H1 (cell line): ENCODE results near the gene SAA2. TPM values are rescaled to one million over a fixed set of nuclear protein-coding genes. Genes with fewer than 3 reads are reported as not detected.

Source experiments
- CTCF ChIA-PET: fragments of 300-600 bp; sonication (Branson Sonifier 250); formaldehyde crosslinking; loops from one replicate; lab custom pipeline; 2021; ENCODE audit not compliant: partially characterized antibody; lab: Charles Lee
- POLR2A ChIA-PET: fragments of 300-600 bp; sonication (Branson Sonifier 250); formaldehyde crosslinking; loops from one replicate; lab custom pipeline; 2021; ENCODE audit warnings: inconsistent platforms; ENCODE audit not compliant: partially characterized antibody; lab: Charles Lee
- DNase-seq, 2 experiments: peaks; one replicate each; pipeline versions ENCODE4 v3.0.0 to v3.0.0-alpha.2; 2010 to 2022; ENCODE audit warnings: low spot score in 2 of 2, low read depth in 1 of 2, mixed read lengths in 1 of 2
- FAIRE-seq: peaks from 2 replicates; lab custom pipeline; 2011; peaks lifted over from hg19 to GRCh38; lab: Jason Lieb, UNC
- H2AFZ ChIP-seq: 2 replicates; pipeline ENCODE4 v1.8.1; 2012; ENCODE audit warnings: low read length, inconsistent platforms
- H2AK5ac ChIP-seq: 2 replicates; pipeline ENCODE4 v1.6.1; 2013; ENCODE audit warnings: low read depth, low read length
- H2BK120ac ChIP-seq: replicated peaks from 2 replicates; pipeline ENCODE3; 2013; ENCODE audit warnings: low read depth, low read length, inconsistent platforms
- H2BK12ac ChIP-seq: 2 replicates; pipeline ENCODE4 v1.6.1; 2013; ENCODE audit warnings: low read depth, low read length
- H2BK15ac ChIP-seq: 2 replicates; pipeline ENCODE4 v1.6.1; 2013; ENCODE audit warnings: low read length
- H2BK20ac ChIP-seq: 2 replicates; pipeline ENCODE4 v1.6.1; 2013; ENCODE audit warnings: low read length
- H2BK5ac ChIP-seq: 2 replicates; pipeline ENCODE4 v1.6.1; 2013; ENCODE audit warnings: low read depth, low read length
- H3K14ac ChIP-seq: 2 replicates; pipeline ENCODE4 v1.6.1; 2013; ENCODE audit warnings: inconsistent platforms; ENCODE audit not compliant: insufficient read length
- H3K18ac ChIP-seq: 2 replicates; pipeline ENCODE4 v1.6.1; 2013; ENCODE audit warnings: low read length; ENCODE audit errors: extremely low read depth
- H3K23ac ChIP-seq: 2 replicates; pipeline ENCODE4 v1.6.1; 2013; ENCODE audit warnings: inconsistent platforms; ENCODE audit not compliant: insufficient read length
- H3K23me2 ChIP-seq: 2 replicates; pipeline ENCODE4 v1.6.1; 2013; ENCODE audit warnings: low read depth, low read length
- H3K27ac ChIP-seq: 2 replicates; pipeline ENCODE4 v1.6.1; 2011; ENCODE audit warnings: low read depth, low read length, inconsistent platforms
- H3K27me3 ChIP-seq, 4 experiments: replicated peaks in 1 of 4; 1 replicate in 1 of 4; 2 replicates in 3 of 4; pipeline versions ENCODE4 v1.6.1 to v1.8.1; 2011 to 2013; ENCODE audit warnings: low read length in 3 of 4, mild to moderate bottlenecking in 3 of 4, inconsistent platforms in 2 of 4, mixed read lengths in 2 of 4, moderate library complexity in 1 of 4; ENCODE audit not compliant: control insufficient read depth in 3 of 4, insufficient read depth in 3 of 4; ENCODE audit errors: extremely low read depth in 1 of 4
- H3K36me3 ChIP-seq, 4 experiments: 2 replicates each; pipeline versions ENCODE4 v1.6.1 to v1.8.1; 2011 to 2013; ENCODE audit warnings: mild to moderate bottlenecking in 4 of 4, low read length in 3 of 4, moderate library complexity in 2 of 4, control low read depth in 1 of 4, inconsistent platforms in 1 of 4; ENCODE audit not compliant: insufficient read depth in 4 of 4, control insufficient read depth in 2 of 4
- H3K4ac ChIP-seq: replicated peaks from 2 replicates; pipeline ENCODE3; 2013; ENCODE audit warnings: low read length, low read depth, mixed read lengths, inconsistent platforms; ENCODE audit not compliant: insufficient read length
- H3K4me1 ChIP-seq, 4 experiments: replicated peaks in 1 of 4; 1 replicate in 1 of 4; 2 replicates in 3 of 4; pipeline versions ENCODE4 v1.6.1 to v1.8.1; 2011 to 2013; ENCODE audit warnings: low read length in 3 of 4, inconsistent platforms in 2 of 4, mixed read lengths in 1 of 4; ENCODE audit not compliant: insufficient read depth in 4 of 4, control insufficient read depth in 3 of 4
- H3K4me2 ChIP-seq, 2 experiments: 2 replicates each; pipeline versions ENCODE4 v1.6.1 to v1.8.1; 2011 to 2013; ENCODE audit warnings: low read depth in 2 of 2, low read length in 2 of 2, control low read depth in 1 of 2, inconsistent platforms in 1 of 2, mild to moderate bottlenecking in 1 of 2; ENCODE audit not compliant: insufficient read depth in 1 of 2
- H3K4me3 ChIP-seq, 4 experiments: fragments of 200-600, 300-600 bp in 1 of 4; sonication (generic), shearing (Covaris generic), sonication (Bioruptor Twin) in 1 of 4; 2 replicates each; pipeline versions ENCODE4 v1.5.1 to v1.8.1; 2011 to 2016; ENCODE audit warnings: low read length in 4 of 4, low read depth in 3 of 4, control low read depth in 2 of 4, inconsistent platforms in 2 of 4, mild to moderate bottlenecking in 2 of 4, mixed read lengths in 1 of 4, moderate library complexity in 1 of 4; ENCODE audit not compliant: insufficient read depth in 2 of 4; ENCODE audit errors: extremely low read depth in 1 of 4
- H3K56ac ChIP-seq: replicated peaks from 2 replicates; pipeline ENCODE3; 2013; ENCODE audit warnings: low read depth, mild to moderate bottlenecking, mixed read lengths, low read length, inconsistent platforms; ENCODE audit not compliant: insufficient read length
- H3K79me1 ChIP-seq: 2 replicates; pipeline ENCODE4 v1.6.1; 2013; ENCODE audit warnings: low read depth, low read length, control low read depth
- H3K79me2 ChIP-seq, 2 experiments: 2 replicates each; pipeline versions ENCODE4 v1.6.1 to v1.8.1; 2012 to 2013; ENCODE audit warnings: low read length in 2 of 2, mild to moderate bottlenecking in 2 of 2, inconsistent platforms in 1 of 2; ENCODE audit not compliant: insufficient read depth in 2 of 2, control insufficient read depth in 1 of 2
- H3K9ac ChIP-seq, 4 experiments: replicated peaks in 1 of 4; 1 replicate in 1 of 4; 2 replicates in 3 of 4; pipeline versions ENCODE4 v1.6.1 to v1.8.1; 2011 to 2013; ENCODE audit warnings: low read depth in 3 of 4, low read length in 3 of 4, control low read depth in 2 of 4, mild to moderate bottlenecking in 2 of 4, moderate library complexity in 2 of 4, inconsistent platforms in 1 of 4; ENCODE audit errors: extremely low read depth in 1 of 4
- H3K9me3 ChIP-seq, 2 experiments: 2 replicates each; pipeline versions ENCODE4 v1.6.1 to v1.8.1; 2012 to 2013; ENCODE audit warnings: mild to moderate bottlenecking in 2 of 2, moderate library complexity in 2 of 2, control low read depth in 1 of 2, inconsistent platforms in 1 of 2, low read depth in 1 of 2, low read length in 1 of 2, mixed read lengths in 1 of 2; ENCODE audit not compliant: insufficient read depth in 2 of 2
- H4K20me1 ChIP-seq, 2 experiments: replicated peaks in 1 of 2; 2 replicates each; pipeline versions ENCODE3 to v1.8.1; 2011 to 2013; ENCODE audit warnings: inconsistent platforms in 2 of 2, low read length in 2 of 2, mild to moderate bottlenecking in 1 of 2; ENCODE audit not compliant: insufficient read depth in 2 of 2, control insufficient read depth in 1 of 2
- H4K5ac ChIP-seq: 2 replicates; pipeline ENCODE4 v1.6.1; 2013; ENCODE audit warnings: low read length, low read depth, mixed read lengths, inconsistent platforms; ENCODE audit not compliant: insufficient read length
- H4K8ac ChIP-seq: 2 replicates; pipeline ENCODE4 v1.8.0; 2013; ENCODE audit warnings: mild to moderate bottlenecking, moderate library complexity, low read length, inconsistent platforms; ENCODE audit not compliant: insufficient read depth; ENCODE audit errors: extremely low read depth
- H4K91ac ChIP-seq: replicated peaks from 2 replicates; pipeline ENCODE3; 2013; ENCODE audit warnings: low read length, mixed read lengths, inconsistent platforms; ENCODE audit not compliant: insufficient read length
- BACH1 ChIP-seq: IDR thresholded peaks from 2 replicates; pipeline ENCODE4 v1.6.1; 2012; ENCODE audit warnings: low read length, improper control_type of control experiment
- EZH2 ChIP-seq: fragments of 200-600 bp; sonication (generic); IDR thresholded peaks from 2 replicates; pipeline ENCODE4 v1.7.1; 2012; ENCODE audit warnings: low read depth, mild to moderate bottlenecking, moderate library complexity, low read length, inconsistent platforms; ENCODE audit not compliant: severe bottlenecking
- FOSL1 ChIP-seq: IDR thresholded peaks from 2 replicates; pipeline ENCODE4 v1.6.1; 2011; ENCODE audit warnings: mild to moderate bottlenecking, low read depth, low read length, moderate library complexity; ENCODE audit not compliant: insufficient read depth
- HDAC2 ChIP-seq, 2 experiments: fragments of 300-600 bp in 1 of 2; sonication (generic) in 1 of 2; IDR thresholded peaks; 2 replicates each; pipeline ENCODE4 v1.6.1; 2011 to 2012; ENCODE audit warnings: low read depth in 2 of 2, low read length in 2 of 2, mild to moderate bottlenecking in 2 of 2, moderate library complexity in 2 of 2, borderline replicate concordance in 1 of 2, inconsistent platforms in 1 of 2
- JUN ChIP-seq: IDR thresholded peaks from 2 replicates; pipeline ENCODE4 v1.6.1; 2011; ENCODE audit warnings: low read depth, mild to moderate bottlenecking, improper control_type of control experiment, low read length
- JUND ChIP-seq: IDR thresholded peaks from 2 replicates; pipeline ENCODE4 v1.6.1; 2011; ENCODE audit warnings: mild to moderate bottlenecking, improper control_type of control experiment, low read length
- PHF8 ChIP-seq: fragments of 200-600 bp; sonication (generic); conservative IDR thresholded peaks from 2 replicates; pipeline ENCODE4 v1.7.1; 2012; ENCODE audit warnings: low read depth, mild to moderate bottlenecking, inconsistent platforms, low read length, moderate library complexity
- POU5F1 ChIP-seq: IDR thresholded peaks from 2 replicates; pipeline ENCODE4 v1.6.1; 2011; ENCODE audit warnings: low read depth, mild to moderate bottlenecking, low read length, moderate library complexity
- SAP30 ChIP-seq: fragments of 300-600 bp; sonication (generic); IDR thresholded peaks from 2 replicates; pipeline ENCODE4 v1.7.1; 2012; ENCODE audit warnings: low read length, moderate library complexity, mild to moderate bottlenecking, inconsistent platforms; ENCODE audit not compliant: insufficient read depth, insufficient replicate concordance
- WGBS, 2 experiments: shearing (Covaris generic) in 1 of 2; methylation state at CpG; one replicate each; pipeline versions ENCODE4 v1.1.6 to v1.1.7; 2013 to 2015; ENCODE audit warnings: low lambda C conversion rate in 2 of 2, mixed read lengths in 2 of 2, inconsistent platforms in 1 of 2, low coverage in 1 of 2, missing lambda C conversion rate in 1 of 2; ENCODE audit not compliant: insufficient replicate concordance in 2 of 2, insufficient coverage in 1 of 2, insufficient read length in 1 of 2; ENCODE audit errors: extremely low coverage in 1 of 2, missing lambda C conversion rate in 1 of 2; 5-methylcytosine and 5-hydroxymethylcytosine counted together
- polyA plus RNA-seq, 7 experiments: library from polyadenylated mRNA; depleted of rRNA in 3 of 7; stranded (reverse) in 5 of 7; unstranded in 2 of 7; fragments of >200 nt in 5 of 7; fragments of 200-250 nt in 2 of 7; gene quantifications; 1 replicate in 5 of 7; 2 replicates in 1 of 7; 4 replicates in 1 of 7; pipeline versions ENCODE4 v1.2.1 to v1.2.3, GENCODE V29; 2011 to 2013; ENCODE audit warnings: missing spikeins in 2 of 7, mixed read lengths in 2 of 7
- total RNA-seq: library from RNA; stranded (reverse); fragmentation: NEBNext Ultra II Directional; extraction: Animal tissue kit (Norgen Biotek cat#: 25700); gene quantifications from 2 replicates; pipeline ENCODE4 v1.2.1, GENCODE V29; 2021
- TF ChIP-seq, protein P1 (sequence below): IDR thresholded peaks from 2 replicates; pipeline ENCODE4 v1.6.1; 2012; ENCODE audit warnings: inconsistent platforms
- TF ChIP-seq, protein P2 (sequence below): IDR thresholded peaks from 2 replicates; pipeline ENCODE4 v1.6.1; 2012; ENCODE audit warnings: inconsistent platforms

Gene SAA2
- total and polyA plus RNA-seq, 2 of the 8 experiments (the other 6 are each of a cell fraction or from before 2014, with no cell fraction given), result not detected

DNA sequence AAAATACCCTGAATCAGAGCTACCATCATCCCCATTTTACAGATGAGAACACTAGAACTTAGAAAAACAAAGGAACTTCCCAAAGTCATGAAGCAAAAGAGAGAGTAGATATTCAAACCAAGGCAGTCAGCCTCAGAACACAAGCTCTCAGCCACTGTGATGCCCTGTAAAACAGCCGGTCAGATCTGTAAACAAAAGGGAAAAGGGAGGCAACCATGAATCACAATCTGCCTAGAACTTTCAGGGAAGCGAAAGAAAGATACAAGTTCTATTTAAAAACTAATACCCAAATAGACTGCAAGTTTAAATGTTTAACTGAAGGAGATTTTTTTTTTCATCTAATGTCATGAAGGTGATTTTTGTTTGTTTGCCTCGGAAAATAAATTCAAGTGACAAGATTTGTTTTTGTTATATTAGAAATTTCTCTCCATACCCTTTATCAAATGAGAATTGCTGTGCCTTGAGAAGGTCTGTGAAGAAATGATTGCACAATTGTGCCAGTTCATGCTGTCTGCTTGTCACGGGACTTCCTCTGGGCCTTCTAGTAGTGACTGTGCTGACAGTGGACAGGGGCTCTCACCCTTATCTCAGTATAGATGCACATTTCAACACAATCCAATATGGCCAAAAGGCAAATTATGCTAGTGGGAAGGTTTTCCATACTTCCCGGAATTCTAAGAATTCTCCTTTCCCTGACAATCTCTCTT, 29.2 kb upstream of the SAA2 start:
- no peak for DNase-seq
- Histone ChIP-seq H2AK5ac (no peak overlapping the region), H3K23me2 (no peaks in the 10 kb centered on the region), H3K4me1 (no peaks in the 10 kb centered on the region; a peak in 1 of 7 replicates), H2AFZ (no peak overlapping the region), H3K4me3 (no peak overlapping the region), H3K79me1 (no peaks in the 10 kb centered on the region), H4K8ac (no peak overlapping the region), H4K5ac (no peak overlapping the region), H2BK12ac (no peak overlapping the region), H3K4ac (no peak overlapping the region), H3K27me3 (no peaks in the 10 kb centered on the region), H4K20me1 (no peaks in the 10 kb centered on the region), H3K36me3 (peaks cover 6 to 34% (median 21%) of the 10 kb centered on the region in 4 experiments), H3K18ac (no peak overlapping the region), H3K56ac (no peak overlapping the region), H2BK20ac (no peak overlapping the region), H3K79me2 (no peaks in the 10 kb centered on the region), H3K9me3 (no peaks in the 10 kb centered on the region; a peak in 1 of 4 replicates), H2BK5ac (no peak overlapping the region), H3K14ac (no peak overlapping the region), H3K9ac (no peak overlapping the region), H2BK120ac (no peak overlapping the region), H4K91ac (no peak overlapping the region), H3K23ac (no peak overlapping the region), H2BK15ac (no peak overlapping the region), H3K4me2 (no peak overlapping the region), H3K27ac (no peak overlapping the region)
- ChIA-PET POLR2A (interaction anchor here (0.6 to 1.4 kb wide), 2 partner anchors 9 to 10 kb away, joined by 3 to 5 read pairs; no protein-coding TSS in a partner anchor), CTCF (interaction anchor here (0.9 to 1.2 kb wide), 2 partner anchors 10 to 34 kb away, joined by 3 read pairs; no protein-coding TSS in a partner anchor)
- 87% methylated on average over 5 of the region's 5 CpGs; no CpG with 5 or more reads in 1 of the 2 experiments for WGBS, 2 experiments
- no peak for FAIRE-seq
- no peak for TF ChIP-seq JUN
- no peak for TF ChIP-seq PHF8
- TF ChIP-seq FOSL1, result no peak
- no peak for TF ChIP-seq EZH2
- TF ChIP-seq BACH1, result no peak
- TF ChIP-seq, protein P1, sequence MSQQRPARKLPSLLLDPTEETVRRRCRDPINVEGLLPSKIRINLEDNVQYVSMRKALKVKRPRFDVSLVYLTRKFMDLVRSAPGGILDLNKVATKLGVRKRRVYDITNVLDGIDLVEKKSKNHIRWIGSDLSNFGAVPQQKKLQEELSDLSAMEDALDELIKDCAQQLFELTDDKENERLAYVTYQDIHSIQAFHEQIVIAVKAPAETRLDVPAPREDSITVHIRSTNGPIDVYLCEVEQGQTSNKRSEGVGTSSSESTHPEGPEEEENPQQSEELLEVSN, result no peak
- no peak for TF ChIP-seq POU5F1
- no peak for TF ChIP-seq HDAC2 (IDR thresholded peaks at IDR 0.05; ENCODE audit: borderline replicate concordance in 1 of 2, low read depth in 2 of 2, low read length in 2 of 2)
- TF ChIP-seq JUND, result no peak
- TF ChIP-seq, protein P2, sequence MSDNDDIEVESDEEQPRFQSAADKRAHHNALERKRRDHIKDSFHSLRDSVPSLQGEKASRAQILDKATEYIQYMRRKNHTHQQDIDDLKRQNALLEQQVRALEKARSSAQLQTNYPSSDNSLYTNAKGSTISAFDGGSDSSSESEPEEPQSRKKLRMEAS, result no peak
- TF ChIP-seq SAP30, result no peak
